Activated gamma-delta T cell treated with anti-CD3 and anti-CD28 coated beads, Interleukin-2, amount 50 U/mL, for 16 hours (primary cell): ENCODE measurements around the gene NDUFB11.
A peak's percentile ranks its signal among the peaks of the same experiment; 100 is the strongest.
"Not testable (repeated sequence)": the region's sequence is repeated elsewhere in the genome, so short reads cannot be mapped to it uniquely, and the experiment has no call there.

Experiments used
- DNase-seq: peaks from one replicate; pipeline ENCODE4 v3.0.0-alpha.2; 2020; ENCODE audit warnings: low read depth

Gene NDUFB11

GRCh38 chrX:47146121-47146935, 1.8 kb upstream of the NDUFB11 start:
- DNase-seq, result no peak

DNA sequence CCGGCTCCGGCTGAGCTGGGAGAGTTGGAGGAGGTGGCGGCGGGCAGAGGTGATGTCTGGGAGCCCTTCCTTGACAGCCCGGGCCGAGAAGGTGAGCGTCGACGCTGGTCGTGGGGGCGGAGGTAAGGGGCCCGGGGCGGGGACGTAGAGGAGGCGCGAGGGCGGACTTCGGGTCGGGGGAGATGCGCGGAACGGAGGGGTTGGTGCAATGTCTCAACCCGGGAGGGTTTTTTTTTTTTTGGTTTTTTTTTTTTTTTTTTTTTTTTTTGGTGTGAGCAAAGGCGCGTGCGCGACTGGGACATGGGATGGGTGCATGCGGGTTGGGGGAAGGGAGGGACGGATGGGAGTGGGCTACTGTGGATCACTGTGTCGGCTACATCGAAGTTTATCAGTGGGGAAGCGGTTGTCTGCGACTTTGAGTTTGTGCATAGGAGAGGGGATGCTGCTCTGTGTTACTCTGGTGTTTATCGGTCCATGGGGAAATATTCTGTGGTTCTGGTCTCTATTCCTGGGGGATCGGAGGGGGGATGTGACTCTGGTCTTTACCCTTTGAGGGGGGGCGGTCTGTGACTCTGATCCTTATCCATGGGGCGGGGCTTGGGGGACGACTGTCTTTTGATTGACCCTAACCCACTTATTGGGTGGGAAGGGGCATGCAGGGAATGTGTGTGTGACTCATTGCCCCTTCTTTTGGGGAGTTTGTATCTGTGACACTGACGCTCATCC, 1.1 kb upstream of the NDUFB11 start:
- no peak for DNase-seq

DNA sequence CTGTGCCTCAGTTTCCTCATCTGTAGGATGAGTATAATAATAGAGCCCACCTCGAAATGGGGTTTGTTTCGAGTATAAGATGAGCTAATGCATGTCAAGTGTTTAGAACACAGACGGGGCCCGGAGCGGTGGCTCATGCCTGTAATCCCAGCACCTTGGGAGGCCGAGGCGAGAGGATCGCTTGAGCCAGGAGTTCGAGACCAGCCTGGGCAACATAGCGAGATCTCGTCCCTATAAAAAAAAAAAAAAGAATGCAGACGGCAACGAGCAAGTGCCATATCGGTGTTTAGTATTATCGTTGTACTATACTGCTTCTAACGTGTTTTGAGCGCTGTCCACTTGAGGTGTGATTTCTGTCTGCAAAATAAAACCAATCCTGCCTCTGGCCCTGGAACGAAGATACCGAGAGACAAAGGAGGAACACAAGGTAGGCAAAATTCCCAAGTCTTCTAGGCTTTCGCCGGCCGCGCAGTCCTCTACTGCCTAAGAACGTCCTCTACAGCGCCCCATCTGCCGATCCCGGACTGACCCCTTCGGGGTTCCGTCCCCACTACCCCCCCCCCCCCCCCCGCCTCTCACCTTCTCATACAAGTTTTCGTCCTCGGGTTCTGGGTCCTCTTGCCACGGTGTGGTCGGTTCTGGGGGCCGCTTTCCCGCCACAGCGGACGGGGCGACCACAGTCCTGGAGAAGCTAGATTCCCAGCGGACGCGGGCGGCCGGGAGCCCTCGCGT, 442 bp downstream of the NDUFB11 start:
- DNase-seq, result no peak

GRCh38 chrX:47138171-47138570, 6.3 kb downstream of the NDUFB11 start:
- no peak for DNase-seq

DNA sequence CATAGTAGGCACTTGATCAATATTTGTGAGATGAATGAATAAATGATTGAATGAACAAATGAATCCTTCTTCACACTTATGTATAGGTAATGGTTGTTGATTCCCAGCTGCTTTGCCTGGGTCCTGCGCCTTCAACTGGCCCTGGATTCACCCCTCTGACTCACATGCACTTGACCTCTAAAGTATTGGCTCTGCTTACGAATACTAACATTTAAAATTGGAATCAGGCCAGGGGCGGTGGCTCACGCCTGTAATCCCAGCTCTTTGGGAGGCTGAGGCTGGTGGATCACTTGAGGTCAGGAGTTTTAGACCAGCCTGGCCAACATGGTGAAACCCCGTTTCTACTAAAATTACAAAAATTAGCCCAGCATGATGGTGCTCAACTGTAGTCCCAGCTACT, 8.9 kb downstream of the NDUFB11 start:
- DNase-seq, result not testable (repeated sequence)

- DNase-seq, result no peak
These were observed 11.0 kb downstream of the NDUFB11 start for GRCh38 chrX:47133493-47133892.

DNA sequence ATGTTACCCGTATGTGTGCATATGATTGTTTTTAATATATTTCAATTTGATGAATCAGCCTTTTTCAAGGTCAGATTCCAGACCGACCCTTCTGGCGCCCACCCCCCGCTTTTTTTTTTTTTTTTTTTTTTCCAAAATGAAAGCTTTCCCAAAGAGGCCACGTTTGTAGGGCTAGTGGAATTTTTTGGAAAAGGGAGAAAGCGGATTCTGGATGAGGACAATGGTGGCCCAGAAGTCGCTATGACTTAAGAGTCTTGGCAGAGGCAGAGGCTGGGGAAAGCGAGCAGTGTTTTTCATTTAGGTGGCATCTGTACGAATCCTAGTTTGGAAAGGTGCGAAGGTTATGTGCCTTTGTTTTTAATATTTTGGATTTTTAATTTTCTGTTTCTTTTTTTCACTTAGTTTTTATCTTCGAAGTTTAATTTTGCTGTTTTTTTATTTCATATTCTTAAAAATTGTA, 14.6 kb downstream of the NDUFB11 start:
- DNase-seq, result no peak

GRCh38 chrX:47129157-47129898, 15.2 kb downstream of the NDUFB11 start:
- peak; percentile 81 for DNase-seq

GRCh38 chrX:47124466-47124865, 20.0 kb downstream of the NDUFB11 start:
- not testable (repeated sequence) for DNase-seq

DNA sequence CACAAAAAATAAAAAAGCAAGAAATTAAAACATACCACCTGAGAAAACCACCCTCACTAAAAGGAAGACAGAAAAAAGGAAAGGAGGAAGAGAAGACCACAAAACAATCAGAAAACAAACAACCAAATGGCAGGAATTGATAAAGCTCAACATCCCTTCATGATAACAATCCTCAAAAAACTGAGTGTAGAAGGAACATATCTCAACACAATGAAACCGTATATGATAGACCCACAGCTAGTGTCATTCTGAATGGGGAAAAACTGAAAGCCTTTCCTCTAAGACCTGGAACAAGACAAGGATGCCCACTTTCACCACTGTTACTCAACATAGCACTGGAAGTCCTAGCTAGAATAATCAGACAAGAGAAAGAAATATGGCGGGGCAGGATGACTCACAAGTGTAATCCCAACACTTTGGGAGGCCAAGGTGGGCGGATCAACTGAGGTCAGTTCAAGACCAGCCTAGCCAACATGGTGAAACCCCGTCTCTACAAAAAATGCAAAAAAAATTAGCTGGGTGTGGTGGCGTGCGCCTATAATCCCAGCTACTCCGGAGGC, 27.9 kb downstream of the NDUFB11 start:
- not testable (repeated sequence) for DNase-seq

GRCh38 chrX:47112316-47112954, 32.1 kb downstream of the NDUFB11 start:
- no peak for DNase-seq

DNA sequence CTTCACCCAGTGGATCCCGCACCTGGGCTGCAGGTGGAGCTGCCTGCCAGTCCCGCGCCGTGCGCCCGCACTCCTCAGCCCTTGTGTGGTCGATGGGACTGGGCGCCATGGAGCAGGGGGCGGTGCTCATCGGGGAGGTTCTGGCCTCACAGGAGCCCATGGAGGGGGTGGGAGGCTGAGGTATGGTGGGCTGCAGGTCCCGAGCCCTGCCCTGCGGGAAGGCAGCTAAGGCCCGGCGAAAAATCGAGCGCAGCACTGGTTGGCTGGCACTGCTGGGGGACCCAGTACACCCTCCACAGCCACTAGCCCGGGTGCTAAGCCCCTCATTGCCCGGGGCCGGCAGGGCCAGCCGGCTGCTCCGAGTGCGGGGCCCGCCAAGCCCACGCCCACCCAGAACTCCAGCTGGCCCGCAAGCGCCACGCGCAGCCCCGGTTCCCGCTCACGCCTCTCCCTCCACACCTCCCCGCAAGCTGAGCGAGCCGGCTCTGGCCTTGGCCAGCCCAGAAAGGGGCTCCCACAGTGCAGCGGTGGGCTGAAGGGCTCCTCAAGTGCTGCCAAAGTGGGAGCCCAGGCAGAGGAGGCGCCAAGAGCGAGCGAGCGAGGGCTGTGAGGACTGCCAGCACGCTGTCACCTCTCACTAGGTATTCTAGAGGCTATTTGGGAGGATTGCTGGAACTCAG, 33.4 kb downstream of the NDUFB11 start:
- DNase-seq, result not testable (repeated sequence)

DNA sequence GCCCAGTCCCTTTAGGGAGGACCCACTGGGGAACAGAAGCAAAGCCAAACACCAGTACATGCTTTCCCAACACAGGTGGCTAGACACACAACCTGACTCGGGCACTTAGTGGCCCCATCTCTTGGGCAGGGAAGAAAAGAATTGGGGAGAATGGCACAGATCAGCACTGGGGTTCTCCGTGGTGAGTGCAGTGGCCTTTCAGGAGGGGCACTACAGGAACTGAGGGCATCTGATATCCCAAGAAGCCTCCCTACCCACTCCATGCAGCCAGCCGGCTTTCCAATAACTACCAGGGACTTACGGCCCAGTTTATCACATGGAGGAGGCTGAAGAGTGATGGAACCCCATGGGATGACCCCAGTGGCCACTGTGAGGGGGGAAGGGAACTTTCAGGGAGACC, 43.3 kb downstream of the NDUFB11 start:
- no peak for DNase-seq

DNA sequence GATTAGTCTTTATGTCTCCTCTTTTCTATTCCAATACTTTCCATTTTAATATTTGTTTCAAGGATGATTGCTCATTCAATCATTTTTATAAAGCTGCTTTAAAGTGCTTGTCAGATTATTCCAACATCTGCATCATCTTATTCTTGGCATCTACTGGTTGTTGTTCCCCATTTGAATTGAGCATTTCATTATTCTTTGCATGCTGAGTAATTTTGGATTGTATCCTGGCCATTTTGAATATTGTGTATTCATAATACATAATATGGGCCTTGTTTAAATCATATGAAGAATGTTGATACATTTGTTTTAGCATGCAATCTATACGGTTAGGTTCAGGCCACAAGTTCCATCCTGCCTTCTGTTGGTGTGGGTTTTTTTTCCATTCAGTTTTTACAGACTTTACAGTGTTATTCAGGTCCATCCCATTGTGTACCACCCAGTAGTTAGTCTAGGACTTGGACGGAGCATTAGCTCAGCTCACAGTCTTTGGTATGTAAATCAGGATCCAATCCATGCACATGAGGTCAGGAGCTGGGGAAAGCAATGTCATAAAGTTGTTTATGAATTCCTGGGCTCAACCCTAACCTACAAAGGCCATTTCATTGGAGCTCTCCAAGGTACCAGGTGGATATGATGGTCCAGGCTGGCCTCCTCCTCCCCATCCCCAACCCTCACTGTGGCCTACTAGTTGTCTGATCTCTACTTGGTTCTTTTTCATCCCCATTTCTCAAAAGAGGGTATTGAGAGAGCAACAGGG, 46.0 kb downstream of the NDUFB11 start:
- DNase-seq, result no peak

DNA sequence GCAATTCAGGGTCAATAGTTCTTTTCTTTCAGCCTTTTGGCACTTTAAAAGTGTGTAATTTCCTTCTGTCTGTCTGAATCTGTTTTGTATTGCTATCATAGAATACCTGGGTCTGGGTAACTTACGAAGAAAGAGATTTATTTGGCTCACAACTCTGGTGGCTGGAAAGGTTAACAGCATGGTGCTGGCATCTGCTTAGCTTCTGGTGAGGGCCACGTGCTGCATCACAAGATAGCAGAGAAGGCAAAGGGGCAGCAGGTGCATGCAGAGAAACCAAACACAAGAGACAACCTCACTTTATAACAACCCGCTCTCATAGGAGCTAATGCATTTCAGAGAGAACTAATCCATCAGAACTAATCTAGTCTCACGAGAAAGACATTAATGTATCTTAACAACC, 47.5 kb downstream of the NDUFB11 start:
- no peak for DNase-seq

GRCh38 chrX:47093860-47094259, 50.6 kb downstream of the NDUFB11 start:
- DNase-seq, result no peak

DNA sequence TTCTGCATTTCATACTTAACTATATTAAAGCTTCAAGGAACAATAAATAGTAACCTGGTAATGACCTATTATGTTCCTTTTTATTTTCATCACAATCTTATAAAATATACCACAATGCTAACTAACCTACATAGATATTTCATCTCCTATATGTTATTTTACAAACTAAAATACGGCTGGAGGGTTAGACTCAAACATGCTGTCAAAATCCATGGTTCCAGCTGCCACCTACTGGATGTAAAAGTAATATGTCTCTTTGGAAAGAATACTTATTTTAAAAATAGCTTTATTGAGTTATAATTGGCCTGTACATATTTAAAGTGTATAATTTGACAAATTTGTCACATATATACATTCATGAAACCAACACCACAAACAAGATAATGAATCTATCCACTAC, 51.3 kb downstream of the NDUFB11 start:
- DNase-seq, result no peak
